Vagina (tissue), 2 donors: ENCODE measurements around the gene MALRD1.

ENCODE experiments used
- POLR2A ChIP-seq, 2 donors: fragments of 450-650 bp; IDR thresholded peaks; one replicate each; pipeline ENCODE4 v1.6.1; 2017; ENCODE audit warnings: antibody characterized with exemption in 2 of 2, mild to moderate bottlenecking in 2 of 2, moderate library complexity in 2 of 2
- POLR2AphosphoS5 ChIP-seq, 2 donors: sonication (generic); formaldehyde crosslinking; IDR thresholded peaks; one replicate each; pipeline ENCODE4 v1.9.0; 2017; ENCODE audit warnings: antibody characterized with exemption in 2 of 2, mild to moderate bottlenecking in 2 of 2, low read depth in 1 of 2; ENCODE audit not compliant: insufficient read depth in 1 of 2
- TF ChIP-seq, protein P1 (sequence below), 3 experiments: fragments of 450-650 bp in 2 of 3; fragments of 200-600 bp in 1 of 3; sonication (generic) in 1 of 3; IDR thresholded peaks; one replicate each; pipeline ENCODE4 v1.5.1; 2017 to 2019; ENCODE audit warnings: antibody characterized with exemption in 3 of 3, mild to moderate bottlenecking in 2 of 3, moderate library complexity in 2 of 3

DNA sequence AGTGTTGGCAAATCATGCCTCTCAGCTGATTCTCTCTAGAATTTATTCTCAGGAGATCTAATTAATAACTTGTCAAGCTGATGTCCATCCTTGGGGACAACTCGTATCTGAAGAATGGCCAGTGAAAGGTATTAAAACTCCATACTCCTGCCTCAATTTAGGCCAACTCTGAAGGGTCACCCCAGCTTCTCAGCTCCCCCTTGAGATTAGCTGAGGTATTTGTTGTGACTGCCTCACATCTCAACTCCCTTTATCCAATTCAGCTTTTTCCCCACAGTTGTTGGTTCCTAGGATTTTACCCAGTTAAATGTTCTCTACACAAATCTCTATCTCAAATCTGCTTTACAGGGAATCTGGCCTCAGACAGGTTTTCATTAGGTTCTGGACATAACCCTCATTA lies 182.4 kb downstream of the MALRD1 start:
- TF ChIP-seq, protein P1, sequence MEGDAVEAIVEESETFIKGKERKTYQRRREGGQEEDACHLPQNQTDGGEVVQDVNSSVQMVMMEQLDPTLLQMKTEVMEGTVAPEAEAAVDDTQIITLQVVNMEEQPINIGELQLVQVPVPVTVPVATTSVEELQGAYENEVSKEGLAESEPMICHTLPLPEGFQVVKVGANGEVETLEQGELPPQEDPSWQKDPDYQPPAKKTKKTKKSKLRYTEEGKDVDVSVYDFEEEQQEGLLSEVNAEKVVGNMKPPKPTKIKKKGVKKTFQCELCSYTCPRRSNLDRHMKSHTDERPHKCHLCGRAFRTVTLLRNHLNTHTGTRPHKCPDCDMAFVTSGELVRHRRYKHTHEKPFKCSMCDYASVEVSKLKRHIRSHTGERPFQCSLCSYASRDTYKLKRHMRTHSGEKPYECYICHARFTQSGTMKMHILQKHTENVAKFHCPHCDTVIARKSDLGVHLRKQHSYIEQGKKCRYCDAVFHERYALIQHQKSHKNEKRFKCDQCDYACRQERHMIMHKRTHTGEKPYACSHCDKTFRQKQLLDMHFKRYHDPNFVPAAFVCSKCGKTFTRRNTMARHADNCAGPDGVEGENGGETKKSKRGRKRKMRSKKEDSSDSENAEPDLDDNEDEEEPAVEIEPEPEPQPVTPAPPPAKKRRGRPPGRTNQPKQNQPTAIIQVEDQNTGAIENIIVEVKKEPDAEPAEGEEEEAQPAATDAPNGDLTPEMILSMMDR (IDR thresholded peaks at IDR 0.05): no peak
- TF ChIP-seq POLR2A (IDR thresholded peaks at IDR 0.05): no peak
- TF ChIP-seq POLR2AphosphoS5 (IDR thresholded peaks at IDR 0.05; ENCODE audit: insufficient read depth in 1 of 2, low read depth in 1 of 2): no peak
